ENCODE results near the gene KRAS. TPM values are rescaled to one million over a fixed set of nuclear protein-coding genes. Genes with fewer than 3 reads are reported as not detected.

Gene KRAS
- total and polyA plus RNA-seq, 4 donors: 7.7 to 29.7 (median 15.0) TPM

DNA sequence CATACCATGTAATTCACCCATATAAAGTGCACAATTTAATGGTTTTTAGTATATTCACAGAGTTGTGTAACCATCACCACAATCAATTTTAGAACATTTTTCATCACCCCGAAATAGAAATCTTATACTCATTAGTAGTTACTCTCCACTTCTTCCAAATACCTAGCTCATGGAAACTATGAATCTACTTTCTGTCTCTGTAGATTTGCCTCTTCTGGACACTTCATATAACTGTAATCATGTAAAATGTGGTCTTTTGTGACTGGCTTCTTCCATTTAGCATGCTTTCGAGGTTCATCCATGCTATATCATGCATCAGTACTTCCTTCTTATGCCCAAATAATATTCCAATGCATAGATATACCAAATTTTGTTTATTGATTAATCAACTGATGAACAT lies 66.6 kb downstream of the KRAS start:
- H3K27me3 ChIP-seq (ENCODE audit: control insufficient read depth in 1 of 2, insufficient read depth in 2 of 2, low read length in 1 of 2): no peaks in the 10 kb centered on the region
- 46 to 94% methylated on average over 2 of the region's 2 CpGs for WGBS, 2 donors
- no peak overlapping the region for H3K27ac ChIP-seq (ENCODE audit: low read depth in 1 of 2, low read length in 2 of 2)
- no peaks in the 10 kb centered on the region for H3K4me1 ChIP-seq (ENCODE audit: control insufficient read depth in 1 of 2, insufficient read depth in 2 of 2, low read length in 2 of 2)
- no peak for DNase-seq
- H3K9me3 ChIP-seq (ENCODE audit: control insufficient read depth, low read length): no peaks in the 10 kb centered on the region
- ATAC-seq (ENCODE audit: low FRiP score): no peak
- H3K4me3 ChIP-seq (ENCODE audit: low read length in 2 of 2): no peak overlapping the region
- intact Hi-C loops (cut with DNase I): no loop called here
- H3K36me3 ChIP-seq (ENCODE audit: control insufficient read depth in 1 of 2, insufficient read depth in 2 of 2, low read length in 1 of 2): no peaks in the 10 kb centered on the region

DNA sequence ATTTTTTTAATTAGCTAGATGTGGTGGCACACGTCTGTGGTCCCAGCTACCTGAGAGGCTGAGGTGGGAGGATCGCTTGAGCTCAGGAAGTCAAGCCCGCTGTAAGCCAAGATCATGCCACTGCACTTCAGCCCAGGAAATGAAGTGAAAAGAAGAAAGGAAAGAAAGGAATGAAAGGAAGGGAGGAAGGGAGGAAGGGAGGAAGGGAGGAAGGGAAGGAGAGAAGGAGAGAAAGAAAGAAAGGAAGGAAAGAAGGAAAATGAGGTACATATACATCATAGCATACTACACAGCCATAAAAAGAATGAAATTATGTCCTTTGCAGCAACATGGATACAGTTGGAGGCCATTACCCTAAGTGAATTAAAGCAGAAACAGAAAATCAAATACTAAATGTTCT lies 68.0 kb downstream of the KRAS start:
- Histone ChIP-seq H3K4me1 (ENCODE audit: control insufficient read depth in 1 of 2, insufficient read depth in 2 of 2, low read length in 2 of 2) (no peaks in the 10 kb centered on the region), H3K9me3 (ENCODE audit: control insufficient read depth, low read length) (no peaks in the 10 kb centered on the region), H3K36me3 (ENCODE audit: control insufficient read depth in 1 of 2, insufficient read depth in 2 of 2, low read length in 1 of 2) (no peaks in the 10 kb centered on the region), H3K27me3 (ENCODE audit: control insufficient read depth in 1 of 2, insufficient read depth in 2 of 2, low read length in 1 of 2) (no peaks in the 10 kb centered on the region), H3K27ac (ENCODE audit: low read depth in 1 of 2, low read length in 2 of 2) (no peak overlapping the region), H3K4me3 (ENCODE audit: low read length in 2 of 2) (no peak overlapping the region)
- WGBS, 2 donors: 79% methylated on average over 3 of the region's 3 CpGs
- intact Hi-C loops (cut with DNase I): no loop called here
- DNase-seq (no peak), ATAC-seq (ENCODE audit: low FRiP score) (no peak)

DNA sequence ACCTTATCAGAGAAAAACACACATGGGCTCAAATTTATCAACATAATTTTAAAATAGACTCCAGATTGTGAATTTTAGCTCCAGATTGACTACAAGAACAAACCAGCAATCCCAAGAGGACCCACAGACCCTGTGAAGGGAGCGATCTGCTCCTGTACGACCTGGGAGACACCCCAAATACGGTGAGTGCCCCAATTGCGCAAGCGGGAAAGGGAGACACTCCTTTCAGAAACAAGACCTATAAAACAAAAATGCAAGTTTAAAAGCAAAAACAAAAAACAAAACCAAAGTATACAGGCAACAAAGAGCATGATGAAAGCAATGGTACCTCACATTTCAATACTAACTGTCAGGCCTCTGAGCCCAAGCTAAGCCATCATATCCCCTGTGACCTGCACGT lies 87.9 kb downstream of the KRAS start:
- Histone ChIP-seq H3K4me1 (ENCODE audit: control insufficient read depth in 1 of 2, insufficient read depth in 2 of 2, low read length in 2 of 2) (no peaks in the 10 kb centered on the region), H3K27ac (ENCODE audit: low read depth in 1 of 2, low read length in 2 of 2) (no peak overlapping the region), H3K27me3 (ENCODE audit: control insufficient read depth in 1 of 2, insufficient read depth in 2 of 2, low read length in 1 of 2) (no peaks in the 10 kb centered on the region), H3K36me3 (ENCODE audit: control insufficient read depth in 1 of 2, insufficient read depth in 2 of 2, low read length in 1 of 2) (no peaks in the 10 kb centered on the region), H3K9me3 (ENCODE audit: control insufficient read depth, low read length) (no peaks in the 10 kb centered on the region), H3K4me3 (ENCODE audit: low read length in 2 of 2) (no peak overlapping the region)
- DNase-seq (no peak), ATAC-seq (ENCODE audit: low FRiP score) (no peak)
- intact Hi-C loops (cut with DNase I): no loop called here
- WGBS, 2 donors: 51 to 63% methylated on average over 6 of the region's 6 CpGs

DNA sequence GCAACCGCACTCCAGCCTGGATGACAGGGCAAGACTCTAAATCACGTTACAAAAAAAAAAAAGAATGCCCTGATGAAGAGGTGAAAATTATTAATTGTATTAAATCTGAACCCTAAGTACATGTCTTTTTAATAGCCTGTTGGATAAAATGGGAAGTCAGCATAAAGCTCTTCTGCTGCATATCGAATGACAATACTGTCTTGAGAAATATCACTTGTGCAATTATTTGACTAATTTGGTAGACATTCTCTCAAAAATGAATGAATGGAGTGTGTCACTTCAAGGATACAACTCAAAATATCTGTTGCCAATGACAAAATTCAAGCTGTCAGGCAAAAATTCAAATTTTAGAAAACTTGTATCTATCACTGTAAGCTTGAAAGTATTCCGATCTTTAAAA lies 94.7 kb downstream of the KRAS start:
- Histone ChIP-seq H3K9me3 (ENCODE audit: control insufficient read depth, low read length) (no peaks in the 10 kb centered on the region), H3K36me3 (ENCODE audit: control insufficient read depth in 1 of 2, insufficient read depth in 2 of 2, low read length in 1 of 2) (no peaks in the 10 kb centered on the region), H3K4me1 (ENCODE audit: control insufficient read depth in 1 of 2, insufficient read depth in 2 of 2, low read length in 2 of 2) (no peaks in the 10 kb centered on the region), H3K4me3 (ENCODE audit: low read length in 2 of 2) (no peak overlapping the region), H3K27ac (ENCODE audit: low read depth in 1 of 2, low read length in 2 of 2) (no peak overlapping the region), H3K27me3 (ENCODE audit: control insufficient read depth in 1 of 2, insufficient read depth in 2 of 2, low read length in 1 of 2) (no peaks in the 10 kb centered on the region)
- no peak for DNase-seq
- ATAC-seq (ENCODE audit: low FRiP score): no peak
- intact Hi-C loops (cut with DNase I): no loop called here
- 95 to 96% methylated on average over 4 of the region's 4 CpGs for WGBS, 2 donors

- Histone ChIP-seq H3K27ac (ENCODE audit: low read depth in 1 of 2, low read length in 2 of 2) (no peak overlapping the region), H3K27me3 (ENCODE audit: control insufficient read depth in 1 of 2, insufficient read depth in 2 of 2, low read length in 1 of 2) (no peaks in the 10 kb centered on the region), H3K9me3 (ENCODE audit: control insufficient read depth, low read length) (no peaks in the 10 kb centered on the region), H3K36me3 (ENCODE audit: control insufficient read depth in 1 of 2, insufficient read depth in 2 of 2, low read length in 1 of 2) (no peaks in the 10 kb centered on the region), H3K4me3 (ENCODE audit: low read length in 2 of 2) (no peak overlapping the region), H3K4me1 (ENCODE audit: control insufficient read depth in 1 of 2, insufficient read depth in 2 of 2, low read length in 2 of 2) (no peaks in the 10 kb centered on the region)
- intact Hi-C loops (cut with DNase I): no loop called here
- DNase-seq: no peak
- 58 to 62% methylated on average over 2 of the region's 2 CpGs for WGBS, 2 donors
- ATAC-seq (ENCODE audit: low FRiP score): no peak
Measured at GRCh38 chr12:25155022-25155576, 95.6 kb downstream of the KRAS start.

Other genes with a start within 250 kb of the KRAS start
- 1 to 10 TPM in 1 of 2 donors, under 1 TPM in 1; 0.24 to 1.2 TPM for gene DNAI7, start 55.8 kb downstream of the KRAS start, total RNA-seq
- under 1 TPM in 1 of 2 donors, not detected in 1; 0.64 TPM for gene DNAI7, start 55.8 kb downstream of the KRAS start, polyA plus RNA-seq
- gene ETFRF1, start 55.7 kb downstream of the KRAS start, total RNA-seq: 10 to 100 TPM; 21.3 to 25.3 TPM
- 10 to 100 TPM; 35.0 to 41.9 TPM for gene ETFRF1, start 55.7 kb downstream of the KRAS start, polyA plus RNA-seq